Stomach (tissue), 19 donors: ENCODE data around the gene OR2A25. TPM values are rescaled to one million over a fixed set of nuclear protein-coding genes. Genes with fewer than 3 reads are reported as not detected.

Experiments
- DNase-seq, 2 donors: peaks; one replicate each; pipeline versions ENCODE4 v3.0.0 to v3.0.0-alpha.2; 2013 to 2019
- H3K27ac ChIP-seq, 5 donors: fragments of 200-600 bp in 4 of 5; sonication (generic) in 4 of 5; one replicate each; pipeline ENCODE4 v1.5.1; 2013 to 2019; ENCODE audit warnings: mild to moderate bottlenecking in 1 of 5, moderate library complexity in 1 of 5
- H3K27me3 ChIP-seq, 3 donors: fragments of 200-600 bp; sonication (generic); one replicate each; pipeline ENCODE4 v1.5.1; 2017 to 2019; ENCODE audit warnings: mixed run types in 1 of 3
- H3K36me3 ChIP-seq, 4 donors: fragments of 200-600 bp; sonication (generic); 1 replicate in 3 of 4; 2 replicates in 1 of 4; pipeline ENCODE4 v1.5.1; 2016 to 2019
- H3K4me1 ChIP-seq, 4 donors: fragments of 200-600 bp; sonication (generic); one replicate each; pipeline ENCODE4 v1.5.1; 2016 to 2019
- H3K4me3 ChIP-seq, 4 donors: fragments of 200-600 bp; sonication (generic) in 3 of 4; one replicate each; pipeline ENCODE4 v1.5.1; 2016 to 2019; ENCODE audit warnings: mild to moderate bottlenecking in 1 of 4
- H3K9me3 ChIP-seq, 4 donors: fragments of 200-600 bp; sonication (generic); one replicate each; pipeline ENCODE4 v1.5.1; 2016 to 2019
- CTCF ChIP-seq, 7 experiments: fragments of 450-650 bp in 4 of 7; fragments of 200-600 bp in 3 of 7; sonication (generic) in 3 of 7; IDR thresholded peaks; one replicate each; pipeline ENCODE4 v1.5.1; 2016 to 2019; ENCODE audit warnings: antibody characterized with exemption in 7 of 7, control low read depth in 2 of 7, mild to moderate bottlenecking in 1 of 7
- EP300 ChIP-seq: sonication (generic); formaldehyde crosslinking; IDR thresholded peaks from one replicate; pipeline ENCODE4 v1.6.1; 2017; ENCODE audit warnings: antibody characterized with exemption
- POLR2A ChIP-seq, 4 donors: fragments of 450-650 bp; IDR thresholded peaks; one replicate each; pipeline ENCODE4 v1.6.1; 2016; ENCODE audit warnings: antibody characterized with exemption in 4 of 4, control low read depth in 2 of 4, mild to moderate bottlenecking in 1 of 4, moderate library complexity in 1 of 4
- POLR2AphosphoS5 ChIP-seq, 3 donors: sonication (generic); formaldehyde crosslinking; IDR thresholded peaks; one replicate each; pipeline ENCODE4 v1.6.1; 2016; ENCODE audit warnings: antibody characterized with exemption in 3 of 3
- WGBS, 5 donors: extraction: QIAGEN DNeasy Blood & Tissue Kit in 3 of 5; methylation state at CpG; one replicate each; pipeline versions ENCODE4 v1.1.5 to v1.1.7; 2013 to 2018; 5-methylcytosine and 5-hydroxymethylcytosine counted together
- intact Hi-C: fragments of 100-400 bp; cut with DNase I; formaldehyde crosslinking; loops from one replicate; pipeline ENCODE4 v1.15.1; 2023; ENCODE audit warnings: low total_unique reads
- long read RNA-seq, 10 donors: transcript quantifications; one replicate each; lab custom pipeline, GENCODE V29; 2026
- polyA plus RNA-seq, 3 donors: library from polyadenylated mRNA; stranded (reverse); fragments of 200-250 nt; gene quantifications; one replicate each; pipeline ENCODE4 v1.2.3, GENCODE V29; 2013
- total RNA-seq, 5 donors: library from RNA; depleted of rRNA; stranded (reverse); fragments of >200 nt; gene quantifications; one replicate each; pipeline versions ENCODE4 v1.1.0 to v1.2.3, GENCODE V29; 2014 to 2016
- donor health status: healthy with polysubstance abuse.
- donor health status: Bipolar disorder and iron deficiency.
- donor health status: healthy.

OR2A25 gene
- total RNA-seq (not detected), polyA plus RNA-seq (not detected)
- long read RNA-seq, donor 1 = 0 reads
- long read RNA-seq, donor 2 = 0 reads
- long read RNA-seq, donor 3 = 0 reads
- long read RNA-seq, donor 4 = 0 reads
- long read RNA-seq, donor 5 = 0 reads
- long read RNA-seq, donor 6 = 0 reads
- long read RNA-seq, donor 7 = 0 reads
- long read RNA-seq, donor 8 = 0 reads
- long read RNA-seq, donor 9 = 0 reads
- long read RNA-seq, donor 10 = 0 reads

GRCh38 chr7:144069511-144069910 is at the start of gene OR2A25:
Gene OR2A25, plus strand, starts transcription at chr7:144069811. Its CDS starts 4,409 bp downstream, at chr7:144074220.
- Histone ChIP-seq H3K27ac (no peak within 1 kb of the TSS), H3K36me3 (no peaks in the 10 kb centered on the region), H3K4me1 (no peaks in the 10 kb centered on the region), H3K27me3 (no peaks in the 10 kb centered on the region), H3K9me3 (no peaks in the 10 kb centered on the region), H3K4me3 (no peak within 1 kb of the TSS)
- 71 to 86% (median 81%) methylated on average over 1 of the region's 1 CpG for whole genome bisulfite sequencing, 5 donors
- intact Hi-C loops = no loop called here
- TF ChIP-seq POLR2A (IDR thresholded peaks at IDR 0.05) = no peak
- TF ChIP-seq POLR2AphosphoS5 (IDR thresholded peaks at IDR 0.05) = no peak
- no peak for TF ChIP-seq CTCF (IDR thresholded peaks at IDR 0.05)
- no peak for TF ChIP-seq EP300
- DNase-seq = no peak

GRCh38 chr7:144020340-144020739 is 49.3 kb upstream of the OR2A25 start:
- DNase-seq = no peak
- intact Hi-C loops = no loop called here
- no peak for TF ChIP-seq POLR2A (IDR thresholded peaks at IDR 0.05)
- TF ChIP-seq EP300 = no peak
- TF ChIP-seq CTCF (IDR thresholded peaks at IDR 0.05) = no peak
- TF ChIP-seq POLR2AphosphoS5 (IDR thresholded peaks at IDR 0.05) = no peak
- WGBS, 5 donors = 55 to 64% (median 57%) methylated on average over 3 of the region's 3 CpGs
- no peaks in the 10 kb centered on the region for H3K36me3 ChIP-seq
- no peaks in the 10 kb centered on the region for H3K4me1 ChIP-seq
- H3K27me3 ChIP-seq = no peaks in the 10 kb centered on the region
- no peaks in the 10 kb centered on the region for H3K9me3 ChIP-seq
- no peak overlapping the region for H3K27ac ChIP-seq
- no peak overlapping the region for H3K4me3 ChIP-seq

- no peaks in the 10 kb centered on the region for H3K36me3 ChIP-seq
- H3K27ac ChIP-seq = no peak overlapping the region
- H3K27me3 ChIP-seq = no peaks in the 10 kb centered on the region
- no peak for DNase-seq
- H3K4me1 ChIP-seq = no peaks in the 10 kb centered on the region
- H3K4me3 ChIP-seq = no peak overlapping the region
- TF ChIP-seq EP300 (no peak), CTCF (IDR thresholded peaks at IDR 0.05) (no peak), POLR2A (IDR thresholded peaks at IDR 0.05) (no peak), POLR2AphosphoS5 (IDR thresholded peaks at IDR 0.05) (no peak)
- intact Hi-C loops = no loop called here
- no peaks in the 10 kb centered on the region for H3K9me3 ChIP-seq
Measured at GRCh38 chr7:144022169-144022568, 47.4 kb upstream of the OR2A25 start.

GRCh38 chr7:144023171-144023827 is 46.3 kb upstream of the OR2A25 start:
- Histone ChIP-seq H3K36me3 (no peaks in the 10 kb centered on the region), H3K4me1 (no peaks in the 10 kb centered on the region), H3K27me3 (no peaks in the 10 kb centered on the region), H3K4me3 (no peak overlapping the region), H3K9me3 (no peaks in the 10 kb centered on the region), H3K27ac (no peak overlapping the region)
- TF ChIP-seq POLR2A (IDR thresholded peaks at IDR 0.05) (no peak), POLR2AphosphoS5 (IDR thresholded peaks at IDR 0.05) (no peak), CTCF (IDR thresholded peaks at IDR 0.05) (no peak), EP300 (no peak)
- WGBS, 5 donors = 77 to 83% (median 81%) methylated on average over 4 of the region's 4 CpGs
- intact Hi-C loops = no loop called here
- DNase-seq = no peak
